COR-L47 (cell line): ENCODE data around the gene SELENOF.

Experiments
- DNase-seq: peaks from one replicate; lab custom pipeline; 2025; lab: John Stamatoyannopoulos, UW

The SELENOF gene

GRCh38 chr1:86913896-86914600 lies at the start of gene SELENOF:
TSS of gene SELENOF (minus strand) at chr1:86914126. CDS start at chr1:86914111, 15 bp downstream.
- DNase-seq = peak; percentile 100

- DNase-seq = no peak
Measured at GRCh38 chr1:86960548-86960947, 46.6 kb upstream of the SELENOF start.

- DNase-seq = no peak
Measured at GRCh38 chr1:86957221-86957620, 43.3 kb upstream of the SELENOF start.

- DNase-seq = no peak
Measured at GRCh38 chr1:86956221-86956620, 42.3 kb upstream of the SELENOF start.

- DNase-seq = no peak
Measured at GRCh38 chr1:86955678-86956077, 41.8 kb upstream of the SELENOF start.

- DNase-seq = no peak
Measured at GRCh38 chr1:86953167-86953566, 39.2 kb upstream of the SELENOF start.

GRCh38 chr1:86951430-86951829 lies 37.5 kb upstream of the SELENOF start:
- no peak for DNase-seq

GRCh38 chr1:86950712-86951419 lies 36.9 kb upstream of the SELENOF start:
- no peak for DNase-seq

- DNase-seq = no peak
Measured at GRCh38 chr1:86948212-86948611, 34.3 kb upstream of the SELENOF start.

- DNase-seq = no peak
Measured at GRCh38 chr1:86942743-86943142, 28.8 kb upstream of the SELENOF start.

- no peak for DNase-seq
Measured at GRCh38 chr1:86942042-86942441, 28.1 kb upstream of the SELENOF start.

- no peak for DNase-seq
Measured at GRCh38 chr1:86940599-86940998, 26.7 kb upstream of the SELENOF start.

- no peak for DNase-seq
Measured at GRCh38 chr1:86939406-86939805, 25.5 kb upstream of the SELENOF start.

- no peak for DNase-seq
Measured at GRCh38 chr1:86938855-86939254, 24.9 kb upstream of the SELENOF start.

- no peak for DNase-seq
Measured at GRCh38 chr1:86938450-86938849, 24.5 kb upstream of the SELENOF start.

GRCh38 chr1:86933562-86934377 lies 19.8 kb upstream of the SELENOF start:
- DNase-seq = peak; percentile 12

- DNase-seq = no peak
Measured at GRCh38 chr1:86933051-86933450, 19.1 kb upstream of the SELENOF start.

GRCh38 chr1:86928819-86929218 lies 14.9 kb upstream of the SELENOF start:
- no peak for DNase-seq

GRCh38 chr1:86926883-86927282 lies 13.0 kb upstream of the SELENOF start:
- no peak for DNase-seq

GRCh38 chr1:86925742-86926141 lies 11.8 kb upstream of the SELENOF start:
- DNase-seq = no peak

GRCh38 chr1:86924324-86924960 lies 10.5 kb upstream of the SELENOF start:
- no peak for DNase-seq

GRCh38 chr1:86922445-86922844 lies 8.5 kb upstream of the SELENOF start:
- no peak for DNase-seq
